Type B pancreatic cell (in vitro differentiated cells): ENCODE results near the gene NXN. TPM values are rescaled to one million over a fixed set of nuclear protein-coding genes. Genes with fewer than 3 reads are reported as not detected.

Experiments
- DNase-seq: peaks from one replicate; pipeline ENCODE4 v3.0.0; 2021; ENCODE audit warnings: mixed read lengths; ENCODE audit not compliant: unreplicated experiment; ENCODE audit errors: extremely low spot score
- H3K27ac Mint-ChIP-seq: 2 replicates; pipeline ENCODE4 v1.8.0; 2021; ENCODE audit warnings: mild to moderate bottlenecking, mixed read lengths
- H3K27me3 Mint-ChIP-seq: 2 replicates; pipeline ENCODE4 v1.8.0; 2021; ENCODE audit warnings: mixed read lengths
- H3K36me3 Mint-ChIP-seq: 2 replicates; pipeline ENCODE4 v1.8.0; 2021; ENCODE audit warnings: mixed read lengths
- H3K4me1 Mint-ChIP-seq: one replicate; pipeline ENCODE4 v1.8.0; 2021; ENCODE audit warnings: mixed read lengths; ENCODE audit not compliant: unreplicated experiment
- H3K4me3 Mint-ChIP-seq: 2 replicates; pipeline ENCODE4 v1.8.0; 2021; ENCODE audit warnings: mild to moderate bottlenecking, mixed read lengths
- H3K9me3 Mint-ChIP-seq: 2 replicates; pipeline ENCODE4 v1.8.0; 2021; ENCODE audit warnings: mixed read lengths
- CTCF ChIP-seq: fragments of 200-600 bp; sonication (generic); conservative IDR thresholded peaks from 2 replicates; pipeline ENCODE4 v1.5.0; 2021; ENCODE audit warnings: antibody characterized with exemption, mild to moderate bottlenecking
- total RNA-seq: library from RNA; stranded (reverse); gene quantifications from 2 replicates; pipeline ENCODE4 v1.2.1, GENCODE V29; 2021; ENCODE audit warnings: low replicate concordance

NXN gene
- total RNA-seq, 1 donor from 2014 or later = 68.0 TPM

DNA sequence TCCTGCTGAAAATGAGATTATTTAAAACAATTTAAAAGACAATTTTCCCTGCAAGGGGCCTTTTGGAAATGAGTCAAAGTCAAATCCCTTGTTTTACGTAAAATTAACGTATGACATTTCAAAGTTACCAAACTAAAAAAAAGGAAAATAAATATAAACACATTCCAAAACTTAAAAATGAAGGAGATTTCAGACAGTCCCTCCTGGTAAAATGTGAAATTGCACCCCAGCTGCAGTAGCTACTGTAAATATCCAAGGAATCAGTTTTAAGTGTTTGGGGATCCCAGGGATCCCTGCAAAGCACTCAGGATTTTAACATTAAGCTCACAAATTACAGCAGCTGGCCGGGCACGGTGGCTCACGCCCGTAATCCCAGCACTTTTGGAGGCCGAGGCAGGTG lies 63.3 kb downstream of the NXN start:
- H3K9me3 Mint-ChIP-seq = peaks cover 4% of the 10 kb centered on the region
- DNase-seq = no peak
- peaks cover 46% of the 10 kb centered on the region for H3K36me3 Mint-ChIP-seq
- H3K4me1 Mint-ChIP-seq = peaks cover 36% of the 10 kb centered on the region
- no peaks in the 10 kb centered on the region for H3K27me3 Mint-ChIP-seq
- peak overlapping the region; percentile 62 for H3K27ac Mint-ChIP-seq
- H3K4me3 Mint-ChIP-seq = no peak overlapping the region
- TF ChIP-seq CTCF = peak; percentile 64

DNA sequence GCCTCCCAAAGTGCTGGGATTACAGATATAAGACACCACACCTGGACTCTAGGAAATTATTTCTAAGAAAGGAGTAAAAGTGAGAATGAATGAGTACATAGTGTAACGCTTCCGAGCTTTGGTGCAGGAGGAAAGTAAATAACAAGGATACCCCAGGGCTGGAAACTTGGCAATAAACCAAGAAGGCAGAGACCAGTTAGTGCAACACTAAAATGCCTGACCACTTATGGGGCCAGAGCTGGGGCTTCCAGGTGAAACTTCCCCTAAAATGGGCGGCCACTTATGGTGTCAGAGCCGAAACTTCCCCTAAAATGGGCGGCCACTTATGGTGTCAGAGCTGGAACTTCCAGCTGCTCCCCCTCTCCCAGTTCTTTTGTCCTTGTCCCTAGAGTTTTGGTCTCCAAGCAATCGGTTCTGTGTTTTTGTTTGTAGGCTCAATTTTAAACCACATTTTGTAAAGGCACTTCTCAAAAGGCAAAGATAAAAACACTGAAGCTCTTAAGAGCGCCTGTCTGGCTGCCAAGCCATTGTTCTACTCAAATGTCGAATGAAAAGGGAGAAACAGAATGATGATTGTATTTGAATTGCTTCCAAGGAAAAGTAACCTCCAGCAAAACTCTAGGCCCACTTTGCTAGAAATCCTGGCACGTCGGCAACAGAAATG lies 63.9 kb downstream of the NXN start:
- TF ChIP-seq CTCF = no peak
- H3K4me3 Mint-ChIP-seq = no peak overlapping the region
- peaks cover 4% of the 10 kb centered on the region for H3K9me3 Mint-ChIP-seq
- H3K4me1 Mint-ChIP-seq = peaks cover 40% of the 10 kb centered on the region
- DNase-seq = no peak
- peak overlapping the region; percentile 62 for H3K27ac Mint-ChIP-seq
- no peaks in the 10 kb centered on the region for H3K27me3 Mint-ChIP-seq
- peaks cover 42% of the 10 kb centered on the region for H3K36me3 Mint-ChIP-seq

GRCh38 chr17:914561-914960 lies 65.0 kb downstream of the NXN start:
- Mint-ChIP-seq H3K9me3 (peaks cover 4% of the 10 kb centered on the region), H3K36me3 (peaks cover 32% of the 10 kb centered on the region), H3K4me3 (no peak overlapping the region), H3K4me1 (peaks cover 39% of the 10 kb centered on the region), H3K27me3 (no peaks in the 10 kb centered on the region), H3K27ac (peak overlapping the region; percentile 22)
- DNase-seq = no peak
- TF ChIP-seq CTCF = no peak

DNA sequence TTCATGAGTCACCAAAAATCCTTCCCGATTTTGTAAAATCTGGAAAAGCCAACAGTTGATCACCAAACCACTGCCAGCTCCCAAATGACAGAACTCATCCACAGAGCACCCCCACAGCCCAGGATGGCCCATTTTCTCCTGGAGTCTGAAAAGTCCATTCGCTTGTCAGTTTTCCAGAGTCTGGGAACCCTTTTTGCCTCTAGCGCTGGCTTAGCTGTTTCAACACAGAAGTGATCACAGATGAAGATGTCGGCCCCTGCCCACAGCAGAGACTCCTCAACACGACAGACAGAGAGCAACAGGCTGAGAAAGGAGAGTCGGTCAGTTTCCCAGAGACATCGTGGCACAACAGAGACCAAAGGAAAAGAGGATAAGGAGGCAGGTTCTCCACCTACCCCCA lies 66.4 kb downstream of the NXN start:
- Mint-ChIP-seq H3K9me3 (peaks cover 4% of the 10 kb centered on the region), H3K4me3 (no peak overlapping the region), H3K27ac (peak overlapping the region; percentile 30), H3K36me3 (peaks cover 31% of the 10 kb centered on the region), H3K27me3 (no peaks in the 10 kb centered on the region), H3K4me1 (peaks cover 41% of the 10 kb centered on the region)
- no peak for DNase-seq
- no peak for TF ChIP-seq CTCF

DNA sequence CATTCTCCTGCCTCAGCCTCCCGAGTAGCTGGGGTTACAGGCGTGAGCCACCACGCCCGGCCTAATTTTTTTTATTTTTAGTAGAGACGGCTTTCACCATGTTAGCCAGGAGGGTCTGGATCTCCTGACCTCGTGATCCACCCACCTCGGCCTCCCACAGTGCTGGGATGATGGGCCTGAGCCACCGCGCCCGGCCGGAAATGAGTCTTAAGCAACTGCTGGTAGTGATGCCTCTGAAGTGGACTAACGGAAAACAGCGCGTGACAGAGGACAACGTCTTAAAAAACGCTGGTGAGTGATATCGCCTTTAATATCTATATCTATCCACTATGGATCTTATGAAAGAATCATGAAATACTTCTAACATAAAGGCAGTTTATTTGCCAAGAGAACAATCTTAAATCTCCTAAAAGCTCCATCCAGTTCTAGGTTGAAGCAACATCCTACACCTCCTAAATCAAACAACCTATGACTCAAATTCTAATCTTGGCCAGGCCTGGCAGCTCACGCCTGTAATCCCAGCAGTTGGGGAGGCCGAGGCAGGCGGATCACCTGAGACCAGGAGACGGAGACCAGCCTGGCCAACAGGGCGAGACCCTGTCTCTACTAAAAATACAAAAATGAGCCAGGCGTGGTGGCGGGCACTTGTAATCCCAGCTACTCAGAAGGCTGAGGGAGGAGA lies 69.8 kb downstream of the NXN start:
- no peak for TF ChIP-seq CTCF
- no peaks in the 10 kb centered on the region for H3K27me3 Mint-ChIP-seq
- peaks cover 16% of the 10 kb centered on the region for H3K36me3 Mint-ChIP-seq
- no peak for DNase-seq
- no peak overlapping the region for H3K4me3 Mint-ChIP-seq
- no peaks in the 10 kb centered on the region for H3K9me3 Mint-ChIP-seq
- peaks cover 28% of the 10 kb centered on the region for H3K4me1 Mint-ChIP-seq
- no peak overlapping the region for H3K27ac Mint-ChIP-seq
